NT2/D1 (cell line): ENCODE measurements around the gene PLOD1.
"Not testable (repeated sequence)": the region's sequence is repeated elsewhere in the genome, so short reads cannot be mapped to it uniquely, and the experiment has no call there.

Experiments
- DNase-seq: peaks from one replicate; pipeline ENCODE4 v3.0.0-alpha.2; 2011; ENCODE audit warnings: low read depth, low spot score
- H3K27me3 ChIP-seq: 2 replicates; pipeline ENCODE4 v1.6.0; 2011; ENCODE audit warnings: mild to moderate bottlenecking; ENCODE audit not compliant: insufficient read length, insufficient read depth
- H3K36me3 ChIP-seq: 2 replicates; pipeline ENCODE4 v1.6.1; 2011; ENCODE audit warnings: mild to moderate bottlenecking, low read length, mixed read lengths; ENCODE audit not compliant: insufficient read depth, insufficient read length
- H3K4me1 ChIP-seq: 2 replicates; pipeline ENCODE4 v1.5.1; 2011; ENCODE audit not compliant: insufficient read depth, insufficient read length
- H3K4me3 ChIP-seq: 2 replicates; pipeline ENCODE4 v1.5.1; 2011; ENCODE audit warnings: low read depth; ENCODE audit not compliant: insufficient read length
- H3K9ac ChIP-seq: 2 replicates; pipeline ENCODE4 v1.6.0; 2011; ENCODE audit warnings: low read depth; ENCODE audit not compliant: insufficient read length
- H3K9me3 ChIP-seq: 2 replicates; pipeline ENCODE4 v1.5.1; 2011; ENCODE audit warnings: mild to moderate bottlenecking, low read length; ENCODE audit not compliant: insufficient read depth
- SUZ12 ChIP-seq: IDR thresholded peaks from 2 replicates; pipeline ENCODE4 v1.6.1; 2011; ENCODE audit not compliant: insufficient read length, insufficient read depth; ENCODE audit errors: extremely low read depth
- YY1 ChIP-seq: IDR thresholded peaks from 2 replicates; pipeline ENCODE4 v1.6.1; 2011; ENCODE audit not compliant: insufficient read length, insufficient read depth
- ZNF274 ChIP-seq: IDR thresholded peaks from 2 replicates; pipeline ENCODE4 v1.6.1; 2011; ENCODE audit warnings: mild to moderate bottlenecking, low read depth, low read length

PLOD1 gene

GRCh38 chr1:11931845-11932244 lies 2.7 kb upstream of the PLOD1 start:
- no peaks in the 10 kb centered on the region for H3K4me1 ChIP-seq
- TF ChIP-seq ZNF274, result no peak
- TF ChIP-seq SUZ12, result no peak
- no peak for TF ChIP-seq YY1

GRCh38 chr1:11935057-11935412 lies 518 bp downstream of the PLOD1 start:
- H3K36me3 ChIP-seq, result peaks cover 22% of the 10 kb centered on the region
- TF ChIP-seq SUZ12 (no peak), YY1 (no peak), ZNF274 (no peak)
- H3K4me3 ChIP-seq, result peak overlapping the region; percentile 54
- DNase-seq, result no peak
- peaks cover 11% of the 10 kb centered on the region for H3K4me1 ChIP-seq
- H3K9ac ChIP-seq, result peak overlapping the region; percentile 71
- H3K27me3 ChIP-seq, result no peaks in the 10 kb centered on the region
- H3K9me3 ChIP-seq, result no peaks in the 10 kb centered on the region

More at GRCh38 chr1:11931845-11932244, 2.7 kb upstream of the PLOD1 start:
- no peak for DNase-seq
- H3K27me3 ChIP-seq, result no peaks in the 10 kb centered on the region
- no peak overlapping the region for H3K9ac ChIP-seq
- H3K9me3 ChIP-seq, result no peaks in the 10 kb centered on the region
- H3K4me3 ChIP-seq, result no peak overlapping the region
- peaks cover 5% of the 10 kb centered on the region for H3K36me3 ChIP-seq

GRCh38 chr1:11935733-11936132 lies 1.2 kb downstream of the PLOD1 start:
- not testable (repeated sequence) for H3K9ac ChIP-seq, H3K9me3 ChIP-seq, H3K4me3 ChIP-seq, H3K27me3 ChIP-seq, DNase-seq
- Histone ChIP-seq H3K4me1 (peaks cover 14% of the 10 kb centered on the region), H3K36me3 (peaks cover 29% of the 10 kb centered on the region)

- no peaks in the 10 kb centered on the region for H3K27me3 ChIP-seq
- TF ChIP-seq YY1 (no peak), SUZ12 (no peak), ZNF274 (no peak)
- H3K9me3 ChIP-seq, result no peaks in the 10 kb centered on the region
- H3K4me1 ChIP-seq, result peaks cover 21% of the 10 kb centered on the region
- H3K36me3 ChIP-seq, result peaks cover 45% of the 10 kb centered on the region
- H3K4me3 ChIP-seq, result no peak overlapping the region
- peak overlapping the region; percentile 36 for H3K9ac ChIP-seq
- no peak for DNase-seq
These were observed 4.4 kb downstream of the PLOD1 start for GRCh38 chr1:11938722-11939526.

GRCh38 chr1:11939794-11940193 lies 5.3 kb downstream of the PLOD1 start:
- H3K27me3 ChIP-seq, H3K9ac ChIP-seq, DNase-seq, H3K4me3 ChIP-seq, H3K9me3 ChIP-seq: not testable (repeated sequence)
- peaks cover 21% of the 10 kb centered on the region for H3K4me1 ChIP-seq
- H3K36me3 ChIP-seq, result peaks cover 54% of the 10 kb centered on the region

- TF ChIP-seq YY1 (no peak), SUZ12 (no peak), ZNF274 (no peak)
- no peak overlapping the region for H3K9ac ChIP-seq
- DNase-seq, result no peak
These were observed 5.9 kb downstream of the PLOD1 start for GRCh38 chr1:11940260-11940921.

GRCh38 chr1:11942280-11942679 lies 7.8 kb downstream of the PLOD1 start:
- 0 out of 2 replicates have a peak, but pooled peaks cover 5% of the 10 kb centered on the region for H3K9me3 ChIP-seq
- peaks cover 56% of the 10 kb centered on the region for H3K36me3 ChIP-seq
- H3K9ac ChIP-seq, result no peak overlapping the region
- no peak for TF ChIP-seq ZNF274
- no peak for TF ChIP-seq YY1
- TF ChIP-seq SUZ12, result no peak
- no peak for DNase-seq
- no peaks in the 10 kb centered on the region for H3K27me3 ChIP-seq
- H3K4me1 ChIP-seq, result peaks cover 21% of the 10 kb centered on the region
- H3K4me3 ChIP-seq, result no peak overlapping the region

More at GRCh38 chr1:11940260-11940921, 5.9 kb downstream of the PLOD1 start:
- H3K9me3 ChIP-seq, result no peaks in the 10 kb centered on the region
- no peak overlapping the region for H3K4me3 ChIP-seq
- no peaks in the 10 kb centered on the region for H3K27me3 ChIP-seq
- H3K4me1 ChIP-seq, result peaks cover 21% of the 10 kb centered on the region
- H3K36me3 ChIP-seq, result peaks cover 58% of the 10 kb centered on the region
